HFFc6 (cell line): ENCODE data around the gene INPP5J. TPM values are rescaled to one million over a fixed set of nuclear protein-coding genes. Genes with fewer than 3 reads are reported as not detected.

Experiments used
- DNase-seq: peaks from one replicate; pipeline ENCODE4 v3.0.0-alpha.2; 2018
- H3K27ac Mint-ChIP-seq: 2 replicates; pipeline ENCODE4 v1.8.0; 2020; ENCODE audit warnings: mild to moderate bottlenecking, mixed read lengths
- H3K27me3 Mint-ChIP-seq: 2 replicates; pipeline ENCODE4 v1.8.0; 2021; ENCODE audit warnings: mild to moderate bottlenecking, moderate library complexity, mixed read lengths; ENCODE audit not compliant: insufficient read depth
- H3K36me3 Mint-ChIP-seq: 2 replicates; pipeline ENCODE4 v1.8.0; 2021; ENCODE audit warnings: low read depth, mixed read lengths
- H3K4me1 Mint-ChIP-seq: 2 replicates; pipeline ENCODE4 v1.8.0; 2020; ENCODE audit warnings: low read depth, mixed read lengths
- H3K4me3 Mint-ChIP-seq: 2 replicates; pipeline ENCODE4 v1.8.0; 2020; ENCODE audit warnings: mild to moderate bottlenecking, moderate library complexity, mixed read lengths
- H3K9me3 Mint-ChIP-seq: 2 replicates; pipeline ENCODE4 v1.8.0; 2020; ENCODE audit warnings: mild to moderate bottlenecking, mixed read lengths
- CTCF ChIP-seq: fragments of 200-600 bp; sonication (generic); IDR thresholded peaks from 2 replicates; pipeline ENCODE4 v1.5.0; 2021; ENCODE audit warnings: antibody characterized with exemption, mild to moderate bottlenecking
- total RNA-seq, 6 experiments: library from RNA; stranded (reverse); fragmentation: NEBNext Ultra II Directional; extraction: Animal tissue kit (Norgen Biotek cat#: 25700); gene quantifications; 2 replicates in 1 of 6; 3 replicates in 5 of 6; pipeline ENCODE4 v1.2.3, GENCODE V29; 2021

INPP5J gene
- total RNA-seq, 6 experiments from 2014 or later, result 0.69 to 1.6 (median 1.0) TPM

GRCh38 chr22:31139866-31140716, 17.3 kb downstream of the INPP5J start, which contains the start of gene PLA2G3:
TSS of gene PLA2G3 (minus strand) at chr22:31140508. CDS start at chr22:31140354, 154 bp downstream.
- Mint-ChIP-seq H3K4me1 (peaks cover 16% of the 10 kb centered on the region), H3K27me3 (peaks cover 25% of the 10 kb centered on the region), H3K4me3 (no peak within 1 kb of the TSS), H3K36me3 (no peaks in the 10 kb centered on the region), H3K9me3 (peaks cover 9% of the 10 kb centered on the region), H3K27ac (no peak within 1 kb of the TSS)
- no peak for DNase-seq
- TF ChIP-seq CTCF, result no peak

GRCh38 chr22:31140746-31141145, 18.0 kb downstream of the INPP5J start:
- H3K36me3 Mint-ChIP-seq, result no peaks in the 10 kb centered on the region
- peaks cover 13% of the 10 kb centered on the region for H3K9me3 Mint-ChIP-seq
- no peak for TF ChIP-seq CTCF
- H3K27me3 Mint-ChIP-seq, result peaks cover 24% of the 10 kb centered on the region
- no peak overlapping the region for H3K27ac Mint-ChIP-seq
- H3K4me1 Mint-ChIP-seq, result peaks cover 16% of the 10 kb centered on the region
- H3K4me3 Mint-ChIP-seq, result no peak overlapping the region
- DNase-seq, result no peak

- Mint-ChIP-seq H3K4me1 (peaks cover 16% of the 10 kb centered on the region), H3K4me3 (no peak overlapping the region), H3K9me3 (peaks cover 16% of the 10 kb centered on the region), H3K36me3 (no peaks in the 10 kb centered on the region), H3K27ac (no peak overlapping the region), H3K27me3 (peaks cover 23% of the 10 kb centered on the region)
- DNase-seq, result no peak
- no peak for TF ChIP-seq CTCF
Measured at GRCh38 chr22:31141551-31141950, 18.8 kb downstream of the INPP5J start.

GRCh38 chr22:31142285-31142684, 19.5 kb downstream of the INPP5J start:
- DNase-seq, result no peak
- TF ChIP-seq CTCF, result no peak
- Mint-ChIP-seq H3K27me3 (peaks cover 22% of the 10 kb centered on the region), H3K36me3 (peaks cover 6% of the 10 kb centered on the region), H3K4me3 (no peak overlapping the region), H3K27ac (no peak overlapping the region), H3K4me1 (peaks cover 16% of the 10 kb centered on the region), H3K9me3 (peaks cover 23% of the 10 kb centered on the region)

GRCh38 chr22:31143038-31143437, 20.3 kb downstream of the INPP5J start:
- Mint-ChIP-seq H3K4me3 (no peak overlapping the region), H3K4me1 (peaks cover 16% of the 10 kb centered on the region), H3K36me3 (peaks cover 10% of the 10 kb centered on the region), H3K27me3 (peaks cover 20% of the 10 kb centered on the region), H3K27ac (peak overlapping the region; percentile 4; the same call in 1 of the 2 replicates), H3K9me3 (peaks cover 28% of the 10 kb centered on the region)
- TF ChIP-seq CTCF, result no peak
- DNase-seq, result no peak
